Activated CD4-positive, CD25-positive, alpha-beta regulatory T cell treated with anti-CD3 and anti-CD28 coated beads, Interleukin-2, amount 50 U/mL, for 24 hours (primary cell): ENCODE results near the gene CSTB.

ENCODE experiments used
- ATAC-seq, 2 donors: fragments of 150-1000 bp; cut with Tn5 transposase; one replicate each; pipeline ENCODE4 v1.10.0; 2021; ENCODE audit warnings: mild to moderate bottlenecking in 1 of 2, moderate library complexity in 1 of 2

Gene CSTB

GRCh38 chr21:43767498-43767983, 8.6 kb downstream of the CSTB start:
- no peak for ATAC-seq

- ATAC-seq: no peak
Observed at GRCh38 chr21:43766734-43767497, 9.2 kb downstream of the CSTB start.

DNA sequence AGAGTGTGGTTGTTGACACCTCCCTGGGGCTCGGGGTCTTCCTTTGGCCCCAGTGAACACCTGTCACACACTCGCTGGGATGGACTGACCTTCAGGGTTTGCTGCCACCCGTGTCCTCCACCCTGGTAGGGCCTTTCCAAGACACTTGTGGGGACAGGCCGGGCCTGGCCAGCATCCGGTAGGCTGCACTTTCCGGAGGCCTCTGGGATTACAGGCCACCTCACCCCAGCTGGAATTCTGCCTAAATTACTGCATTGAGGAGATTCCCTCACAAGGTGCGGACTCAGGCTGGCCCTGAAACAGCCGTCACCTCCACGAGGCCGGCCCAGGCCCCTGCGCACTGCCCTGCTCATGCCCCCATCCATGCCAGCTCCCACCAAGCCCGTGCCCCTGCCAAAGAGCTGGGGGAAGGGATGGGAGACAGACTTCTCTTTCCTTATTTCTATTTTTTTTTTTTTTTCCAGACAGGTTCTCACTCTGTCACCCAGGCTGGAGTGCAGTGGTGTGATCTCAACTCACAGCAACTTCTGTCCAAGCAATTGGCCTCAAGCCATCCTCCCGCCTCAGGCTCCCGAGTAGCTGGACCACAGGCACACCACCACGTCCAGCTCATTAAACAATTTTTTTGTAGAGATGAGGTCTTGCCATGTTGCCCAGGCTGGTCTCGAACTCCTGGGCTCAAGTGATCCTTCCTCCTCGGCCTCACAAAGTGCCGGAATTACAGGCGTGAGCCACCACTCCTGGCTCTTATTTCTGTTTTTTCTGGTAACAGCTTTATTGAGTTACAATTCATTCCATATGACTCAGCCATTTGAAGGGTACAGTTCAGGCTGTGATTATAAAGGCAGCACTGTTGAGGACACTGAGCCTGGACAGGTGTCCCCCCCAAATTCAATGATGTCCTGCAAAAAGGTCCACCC, 11.3 kb downstream of the CSTB start:
- no peak for ATAC-seq

DNA sequence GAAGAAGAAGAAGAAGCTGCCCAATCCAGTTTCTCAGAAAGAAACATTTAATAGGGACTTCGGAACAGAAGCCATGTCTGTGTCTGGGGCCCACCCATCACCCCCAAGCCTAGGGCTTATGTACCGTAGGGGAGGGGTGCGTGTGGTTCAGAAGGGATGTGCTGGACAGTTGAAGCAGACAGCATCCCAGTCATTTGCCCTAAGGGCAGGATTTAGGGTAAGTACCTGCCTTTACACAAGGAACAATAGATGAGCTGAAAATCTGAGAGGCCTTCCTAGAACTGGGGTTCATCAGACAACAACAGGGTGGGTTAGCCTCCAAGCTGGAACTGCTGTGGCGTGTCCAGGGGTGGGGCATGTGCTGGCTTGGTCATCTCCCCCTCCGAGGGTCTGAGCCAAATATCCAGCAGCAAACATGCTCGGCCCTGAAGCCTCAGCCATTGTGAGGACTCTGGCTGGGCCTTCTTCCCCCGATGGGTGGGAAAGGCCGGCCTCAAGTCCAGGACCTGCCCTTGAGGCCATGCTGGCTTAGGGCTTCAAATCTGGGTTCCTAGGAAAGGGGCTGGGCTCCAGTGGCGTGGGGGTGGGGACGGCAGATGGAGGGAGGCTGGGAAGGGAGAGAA, 12.1 kb downstream of the CSTB start:
- no peak for ATAC-seq

DNA sequence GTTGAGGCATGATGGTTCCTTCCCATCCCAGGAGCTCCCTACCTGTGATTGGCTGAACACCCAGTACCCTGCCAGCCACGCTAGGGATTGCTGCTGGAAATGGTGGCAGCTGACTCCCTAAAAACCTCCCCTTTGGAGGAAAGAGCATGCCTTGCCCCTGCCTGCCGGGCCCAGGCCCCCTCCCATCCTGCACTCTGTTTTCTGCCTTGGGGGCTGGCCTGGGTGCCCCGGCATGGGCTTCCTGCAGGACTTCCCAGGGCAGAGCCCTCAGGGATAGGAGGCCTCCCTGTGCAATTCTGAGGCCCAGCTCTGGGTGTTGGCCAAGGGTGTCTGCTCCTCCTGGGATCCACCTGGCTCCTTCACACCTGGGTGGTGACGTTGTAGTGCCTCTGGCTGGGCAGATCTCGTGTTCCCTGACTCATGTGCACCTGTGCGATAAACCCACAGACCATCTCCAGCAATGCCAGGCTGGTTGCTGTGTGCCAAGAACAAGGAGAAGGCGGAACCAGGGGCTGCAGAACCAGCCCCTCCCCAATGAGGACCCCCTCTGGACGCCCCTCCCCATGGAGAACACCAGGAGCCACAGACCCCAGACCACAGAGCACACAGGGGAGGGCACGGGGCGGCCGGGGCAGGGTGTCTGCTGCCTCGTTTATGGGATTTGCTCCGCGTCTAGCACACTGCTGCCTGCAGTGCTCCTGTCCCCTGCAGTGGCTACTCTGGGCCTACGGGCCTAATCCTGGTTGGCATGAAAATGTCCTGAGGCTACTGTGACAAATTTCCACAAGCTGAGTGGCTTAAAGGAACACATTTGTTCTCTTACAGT, 13.6 kb downstream of the CSTB start:
- ATAC-seq: no peak

GRCh38 chr21:43761886-43762285, 14.2 kb downstream of the CSTB start:
- no peak for ATAC-seq

DNA sequence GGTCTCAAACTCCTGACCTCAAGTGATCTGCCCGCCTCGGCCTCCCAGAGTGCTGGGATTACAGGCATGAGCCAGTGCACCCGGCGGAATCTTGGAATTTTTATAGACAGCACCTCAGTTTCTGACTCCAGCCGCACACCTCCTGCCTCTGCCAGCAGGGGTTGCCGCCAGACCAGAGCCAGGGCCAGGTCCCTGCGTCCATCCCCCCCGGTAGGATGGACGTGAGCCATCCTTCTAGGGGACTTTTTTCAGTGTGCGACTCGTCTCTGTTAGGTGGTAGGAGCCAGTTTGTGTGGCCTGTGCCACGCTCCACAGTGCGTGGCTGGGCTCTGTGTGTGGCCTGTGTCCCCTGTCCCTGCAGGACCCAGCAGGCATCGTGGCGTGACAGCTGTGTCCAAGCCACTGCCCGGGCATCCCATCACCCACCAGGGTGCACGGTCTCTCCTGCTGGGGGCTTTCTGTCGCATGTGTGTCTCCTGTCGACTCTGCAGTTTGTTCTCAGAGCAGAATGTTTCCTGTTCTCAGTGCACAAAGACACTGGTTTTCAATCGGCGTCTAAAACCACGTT, 15.6 kb downstream of the CSTB start:
- no peak for ATAC-seq

DNA sequence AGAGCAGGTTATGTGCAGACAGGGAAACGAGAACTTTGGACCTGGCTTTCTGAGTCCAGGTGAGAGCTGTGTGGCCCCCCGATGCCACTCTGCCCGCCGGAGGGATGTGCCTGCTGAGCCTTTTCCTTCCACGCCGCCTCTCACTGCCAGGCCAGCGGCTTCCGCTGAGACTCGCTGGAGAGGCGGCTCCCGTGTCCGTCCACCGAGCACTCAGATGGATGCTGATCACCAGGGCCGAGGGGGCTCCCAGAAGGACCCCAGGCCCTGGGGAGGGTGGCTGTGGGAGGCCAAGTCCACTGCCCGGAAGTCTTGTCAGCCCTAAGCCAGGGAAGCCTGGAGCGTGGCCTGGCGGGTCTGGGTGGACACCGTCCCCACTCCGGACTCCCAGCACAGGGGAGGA, 16.5 kb downstream of the CSTB start:
- ATAC-seq: no peak

DNA sequence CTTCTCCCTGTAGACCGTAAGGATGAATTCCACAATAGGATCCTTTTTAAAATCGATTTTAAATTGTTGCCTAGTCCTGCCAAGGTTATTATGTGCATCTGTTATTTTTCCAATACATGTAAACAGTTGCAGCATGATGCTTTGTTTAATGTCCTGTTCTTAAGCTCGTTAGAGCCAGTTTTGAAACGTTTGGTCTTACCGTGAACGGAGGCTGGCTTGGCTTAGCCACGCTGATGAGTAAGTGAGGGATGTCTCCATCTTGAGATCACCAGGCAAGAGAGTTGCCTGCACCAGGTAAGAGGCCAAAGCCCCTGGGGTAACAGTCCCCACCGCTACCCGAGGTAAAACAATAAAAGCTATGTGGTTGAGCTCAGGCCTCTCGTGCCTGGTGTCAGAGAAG, 17.3 kb downstream of the CSTB start:
- no peak for ATAC-seq

- no peak for ATAC-seq
Observed at GRCh38 chr21:43758111-43758641, 17.9 kb downstream of the CSTB start.

DNA sequence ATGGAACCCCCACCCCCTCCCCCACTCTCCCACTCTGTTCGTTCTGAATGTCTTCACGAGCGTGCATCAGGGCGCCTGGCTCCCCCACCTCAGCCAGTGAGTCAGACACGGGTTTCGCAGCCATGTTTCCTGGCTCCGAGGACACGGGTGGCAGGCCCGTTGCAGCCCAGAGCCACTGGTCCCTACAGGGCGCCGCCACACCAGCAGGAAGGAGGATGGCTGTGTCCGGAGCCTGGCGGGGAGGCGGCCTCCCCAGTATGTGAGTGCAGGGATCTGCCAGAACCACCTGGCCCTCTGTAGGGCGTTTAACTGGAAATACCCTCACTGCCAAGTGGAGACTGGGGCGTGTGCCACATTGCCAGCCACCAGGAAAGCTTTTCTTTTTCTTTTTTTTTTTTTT, 18.5 kb downstream of the CSTB start:
- ATAC-seq: no peak

DNA sequence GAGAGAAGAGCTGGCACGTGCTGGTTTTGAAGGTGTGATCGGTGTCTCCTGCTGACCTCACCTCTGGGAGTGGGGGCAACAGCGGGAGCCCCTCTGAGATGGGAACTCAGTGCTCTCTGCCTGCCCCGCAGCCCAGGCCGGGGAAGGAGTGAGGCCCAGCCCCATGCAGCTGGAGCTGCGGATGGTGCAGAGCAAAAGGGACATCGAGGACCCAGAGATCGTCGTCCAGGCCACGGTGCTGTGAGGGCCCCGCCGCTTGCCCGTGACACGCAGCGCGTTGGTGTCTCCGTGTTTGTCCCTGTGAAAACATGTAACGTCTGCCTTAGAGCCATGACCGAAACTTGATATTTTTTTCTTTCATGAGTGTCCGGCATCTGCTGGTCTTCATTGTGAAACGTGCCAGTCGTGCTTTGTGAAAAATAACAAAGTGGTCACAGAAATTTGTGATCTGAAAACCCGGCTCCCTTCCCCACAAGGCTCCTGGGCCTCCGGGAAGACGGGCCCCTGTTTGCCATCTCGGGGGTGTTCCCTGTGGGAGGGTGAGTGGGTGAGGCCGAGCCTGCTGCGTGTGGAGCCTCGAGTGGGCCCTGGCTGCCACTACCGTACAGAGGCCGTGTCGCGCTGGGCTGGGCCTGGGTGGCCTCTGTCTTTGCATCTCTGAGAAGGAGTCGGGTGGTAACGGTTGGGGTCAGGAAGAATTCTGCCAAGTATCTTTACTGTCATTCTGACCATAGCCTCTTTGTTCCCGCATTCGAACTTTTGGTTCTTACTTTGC, 20.1 kb downstream of the CSTB start:
- ATAC-seq: no peak

- ATAC-seq: peak in 1 of 2 donors; percentile 33
Observed at GRCh38 chr21:43754948-43755781, 20.9 kb downstream of the CSTB start.

DNA sequence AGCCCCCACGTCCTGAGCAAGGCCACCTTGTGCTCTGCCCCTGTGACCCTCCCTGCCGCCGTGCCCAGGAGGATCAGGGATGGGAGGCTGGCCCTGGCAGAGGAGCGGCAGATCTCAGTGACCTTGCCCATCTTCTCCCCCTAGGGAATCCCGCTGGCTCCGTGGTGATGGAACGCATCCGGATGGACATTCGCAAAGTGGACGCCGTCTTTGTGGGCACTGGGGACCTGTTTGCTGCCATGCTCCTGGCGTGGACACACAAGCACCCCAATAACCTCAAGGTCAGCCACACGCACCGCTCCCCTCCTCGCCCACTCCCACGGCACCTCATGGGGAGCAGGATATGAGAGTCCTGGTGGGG, 22.7 kb downstream of the CSTB start:
- ATAC-seq: no peak

DNA sequence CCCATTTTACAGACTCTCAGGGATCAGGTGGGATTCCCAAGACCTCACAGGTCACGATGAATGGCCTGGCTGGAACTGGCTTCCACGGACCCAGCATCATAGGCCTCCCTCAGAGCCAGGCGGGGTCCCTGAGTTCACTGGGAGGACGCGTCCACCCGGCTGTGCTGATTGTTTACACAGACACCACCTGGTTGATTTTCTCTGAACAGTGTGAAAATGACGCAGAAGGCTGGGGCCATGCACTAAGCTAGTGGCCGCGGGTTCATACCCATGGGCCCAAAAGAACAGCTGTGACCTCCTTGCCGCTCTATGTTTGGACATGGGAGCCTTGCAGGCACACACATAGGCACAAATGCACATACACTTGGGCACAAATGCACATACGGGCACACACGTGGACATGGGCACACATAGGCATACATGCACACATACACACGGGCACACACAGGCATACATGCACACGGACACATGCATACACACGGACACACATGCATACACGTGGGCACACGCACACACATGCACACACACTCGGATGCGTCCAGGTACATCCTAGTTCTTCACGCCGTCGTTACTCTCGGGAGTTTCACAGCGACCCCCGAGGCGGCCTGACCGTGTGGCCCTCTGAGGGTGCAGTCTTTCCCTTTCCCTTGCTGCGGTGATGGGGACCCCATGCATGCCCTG, 23.2 kb downstream of the CSTB start:
- ATAC-seq: no peak

GRCh38 chr21:43751955-43752591, 24.0 kb downstream of the CSTB start:
- ATAC-seq: no peak

DNA sequence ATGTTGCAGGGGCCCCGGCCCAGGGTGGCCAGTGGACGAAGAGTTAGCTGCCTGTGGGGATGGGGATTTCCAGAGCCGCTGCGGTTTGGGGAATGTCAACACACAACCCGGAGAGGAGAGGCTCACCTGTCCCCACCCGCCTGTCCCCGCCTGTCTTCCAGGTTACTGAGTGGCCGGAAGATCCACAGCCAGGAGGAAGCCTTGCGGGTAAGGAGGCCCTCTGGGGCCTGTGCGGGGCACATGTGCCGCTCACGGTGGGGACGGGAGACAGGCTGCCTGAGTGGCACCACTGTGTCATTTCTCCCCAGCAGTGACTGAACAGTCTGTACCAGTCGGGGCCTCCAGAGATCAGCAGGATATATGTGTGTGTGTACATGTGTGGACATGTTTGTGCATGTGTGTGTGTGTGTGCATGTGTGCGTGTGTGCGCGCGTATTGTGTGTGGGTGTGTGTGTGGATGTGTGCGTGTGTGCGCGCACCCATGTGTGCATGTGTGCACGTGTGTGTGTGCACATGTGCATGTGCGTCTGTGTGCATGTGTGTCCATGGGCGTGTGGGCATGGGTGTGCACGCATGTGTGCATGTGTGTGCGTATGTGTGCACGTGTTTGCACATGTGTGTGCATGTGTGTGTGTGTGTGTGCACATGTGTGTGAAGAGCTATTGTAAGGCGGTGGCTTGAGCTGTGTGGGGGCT, 25.6 kb downstream of the CSTB start:
- ATAC-seq: no peak

GRCh38 chr21:43749651-43750262, 26.4 kb downstream of the CSTB start:
- no peak for ATAC-seq
